GM23338 (cell line): Measurements from ENCODE around the gene MTERF2.

Experiments used
- CREB1 ChIP-seq: fragments of 250-450 bp; sonication (Bioruptor Pico); IDR thresholded peaks from 2 replicates; pipeline ENCODE4 v1.5.0; 2020; ENCODE audit warnings: low read depth, mild to moderate bottlenecking, moderate library complexity
- EZH2 ChIP-seq: fragments of 200-600 bp; sonication (generic); IDR thresholded peaks from one replicate; pipeline ENCODE4 v1.8.0; 2017; ENCODE audit warnings: antibody characterized with exemption, mild to moderate bottlenecking, low read depth; ENCODE audit not compliant: unreplicated experiment
- EZH2phosphoT487 ChIP-seq: fragments of 200-600 bp; sonication (generic); IDR thresholded peaks from one replicate; pipeline ENCODE4 v1.8.1; 2018; ENCODE audit warnings: antibody characterized with exemption; ENCODE audit not compliant: unreplicated experiment
- JUNB ChIP-seq: IDR thresholded peaks from one replicate; pipeline ENCODE4 v1.6.1; 2016; ENCODE audit warnings: antibody characterized with exemption; ENCODE audit not compliant: unreplicated experiment
- NANOG ChIP-seq: IDR thresholded peaks from 2 replicates; pipeline ENCODE4 v1.6.1; 2016; ENCODE audit warnings: antibody characterized with exemption, borderline replicate concordance
- POLR2AphosphoS5 ChIP-seq: IDR thresholded peaks from 2 replicates; pipeline ENCODE4 v1.6.1; 2016; ENCODE audit warnings: antibody characterized with exemption, low read depth
- ZNF114 ChIP-seq: fragments of 250-450 bp; sonication (Bioruptor Pico); IDR thresholded peaks from 2 replicates; pipeline ENCODE4 v1.5.0; 2020; ENCODE audit warnings: mild to moderate bottlenecking, moderate library complexity
- TF ChIP-seq, protein P1 (sequence below): IDR thresholded peaks from one replicate; pipeline ENCODE4 v1.6.1; 2018; ENCODE audit warnings: antibody characterized with exemption; ENCODE audit not compliant: unreplicated experiment
- TF ChIP-seq, protein P2 (sequence below): IDR thresholded peaks from 2 replicates; pipeline ENCODE4 v1.6.1; 2016; ENCODE audit warnings: antibody characterized with exemption
- TF ChIP-seq, protein P3 (sequence below), 2 experiments: fragments of 200-600 bp in 1 of 2; sonication (generic) in 1 of 2; conservative IDR thresholded peaks; 2 replicates each; pipeline versions ENCODE4 v1.5.1 to v1.6.1; 2016 to 2017; ENCODE audit warnings: antibody characterized with exemption in 2 of 2, low read depth in 2 of 2, mild to moderate bottlenecking in 2 of 2, moderate library complexity in 1 of 2

DNA sequence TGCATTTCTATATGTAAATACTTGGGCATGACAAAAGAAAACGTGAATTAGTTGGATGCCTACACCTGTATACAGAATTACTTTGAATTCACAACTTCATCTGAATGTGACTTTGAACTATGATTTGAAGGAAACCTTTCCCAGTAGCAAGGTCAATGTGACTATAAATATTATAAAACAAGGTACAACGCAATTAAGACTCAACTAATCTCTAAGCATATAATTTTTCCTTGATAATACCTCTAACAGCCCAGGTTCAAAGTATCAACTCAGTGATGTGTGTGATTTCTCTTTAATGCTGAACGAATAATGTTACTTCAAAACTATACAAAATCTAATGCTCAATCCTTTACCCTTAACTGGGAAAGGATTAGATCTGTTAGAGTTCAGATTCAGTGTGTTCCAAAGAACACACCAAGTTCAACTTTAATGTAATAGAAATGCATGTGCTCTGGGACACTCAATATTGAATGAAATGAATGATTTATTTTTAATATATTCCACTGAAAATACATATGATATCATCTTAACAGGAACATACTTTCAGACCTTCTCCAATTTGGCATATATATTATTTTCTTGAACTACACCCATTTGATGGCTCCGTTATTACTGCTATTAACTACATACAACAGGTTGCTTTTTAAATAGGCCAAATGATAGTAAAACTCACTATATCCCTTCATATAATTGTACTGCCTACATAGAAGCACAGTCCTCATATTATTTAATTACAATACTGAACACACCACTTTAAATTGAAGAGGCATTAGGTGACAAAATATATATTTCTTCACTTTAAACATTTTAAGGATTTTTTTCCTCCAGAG lies 40.1 kb upstream of the MTERF2 start:
- TF ChIP-seq EZH2 (no peak), CREB1 (CRISPR knock-in tag) (no peak), POLR2AphosphoS5 (no peak), NANOG (no peak), JUNB (no peak), EZH2phosphoT487 (no peak), ZNF114 (CRISPR knock-in tag) (no peak)
- TF ChIP-seq, protein P1, sequence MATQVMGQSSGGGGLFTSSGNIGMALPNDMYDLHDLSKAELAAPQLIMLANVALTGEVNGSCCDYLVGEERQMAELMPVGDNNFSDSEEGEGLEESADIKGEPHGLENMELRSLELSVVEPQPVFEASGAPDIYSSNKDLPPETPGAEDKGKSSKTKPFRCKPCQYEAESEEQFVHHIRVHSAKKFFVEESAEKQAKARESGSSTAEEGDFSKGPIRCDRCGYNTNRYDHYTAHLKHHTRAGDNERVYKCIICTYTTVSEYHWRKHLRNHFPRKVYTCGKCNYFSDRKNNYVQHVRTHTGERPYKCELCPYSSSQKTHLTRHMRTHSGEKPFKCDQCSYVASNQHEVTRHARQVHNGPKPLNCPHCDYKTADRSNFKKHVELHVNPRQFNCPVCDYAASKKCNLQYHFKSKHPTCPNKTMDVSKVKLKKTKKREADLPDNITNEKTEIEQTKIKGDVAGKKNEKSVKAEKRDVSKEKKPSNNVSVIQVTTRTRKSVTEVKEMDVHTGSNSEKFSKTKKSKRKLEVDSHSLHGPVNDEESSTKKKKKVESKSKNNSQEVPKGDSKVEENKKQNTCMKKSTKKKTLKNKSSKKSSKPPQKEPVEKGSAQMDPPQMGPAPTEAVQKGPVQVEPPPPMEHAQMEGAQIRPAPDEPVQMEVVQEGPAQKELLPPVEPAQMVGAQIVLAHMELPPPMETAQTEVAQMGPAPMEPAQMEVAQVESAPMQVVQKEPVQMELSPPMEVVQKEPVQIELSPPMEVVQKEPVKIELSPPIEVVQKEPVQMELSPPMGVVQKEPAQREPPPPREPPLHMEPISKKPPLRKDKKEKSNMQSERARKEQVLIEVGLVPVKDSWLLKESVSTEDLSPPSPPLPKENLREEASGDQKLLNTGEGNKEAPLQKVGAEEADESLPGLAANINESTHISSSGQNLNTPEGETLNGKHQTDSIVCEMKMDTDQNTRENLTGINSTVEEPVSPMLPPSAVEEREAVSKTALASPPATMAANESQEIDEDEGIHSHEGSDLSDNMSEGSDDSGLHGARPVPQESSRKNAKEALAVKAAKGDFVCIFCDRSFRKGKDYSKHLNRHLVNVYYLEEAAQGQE, result no peak
- TF ChIP-seq, protein P2, sequence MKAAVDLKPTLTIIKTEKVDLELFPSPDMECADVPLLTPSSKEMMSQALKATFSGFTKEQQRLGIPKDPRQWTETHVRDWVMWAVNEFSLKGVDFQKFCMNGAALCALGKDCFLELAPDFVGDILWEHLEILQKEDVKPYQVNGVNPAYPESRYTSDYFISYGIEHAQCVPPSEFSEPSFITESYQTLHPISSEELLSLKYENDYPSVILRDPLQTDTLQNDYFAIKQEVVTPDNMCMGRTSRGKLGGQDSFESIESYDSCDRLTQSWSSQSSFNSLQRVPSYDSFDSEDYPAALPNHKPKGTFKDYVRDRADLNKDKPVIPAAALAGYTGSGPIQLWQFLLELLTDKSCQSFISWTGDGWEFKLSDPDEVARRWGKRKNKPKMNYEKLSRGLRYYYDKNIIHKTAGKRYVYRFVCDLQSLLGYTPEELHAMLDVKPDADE, result no peak
- TF ChIP-seq, protein P3, sequence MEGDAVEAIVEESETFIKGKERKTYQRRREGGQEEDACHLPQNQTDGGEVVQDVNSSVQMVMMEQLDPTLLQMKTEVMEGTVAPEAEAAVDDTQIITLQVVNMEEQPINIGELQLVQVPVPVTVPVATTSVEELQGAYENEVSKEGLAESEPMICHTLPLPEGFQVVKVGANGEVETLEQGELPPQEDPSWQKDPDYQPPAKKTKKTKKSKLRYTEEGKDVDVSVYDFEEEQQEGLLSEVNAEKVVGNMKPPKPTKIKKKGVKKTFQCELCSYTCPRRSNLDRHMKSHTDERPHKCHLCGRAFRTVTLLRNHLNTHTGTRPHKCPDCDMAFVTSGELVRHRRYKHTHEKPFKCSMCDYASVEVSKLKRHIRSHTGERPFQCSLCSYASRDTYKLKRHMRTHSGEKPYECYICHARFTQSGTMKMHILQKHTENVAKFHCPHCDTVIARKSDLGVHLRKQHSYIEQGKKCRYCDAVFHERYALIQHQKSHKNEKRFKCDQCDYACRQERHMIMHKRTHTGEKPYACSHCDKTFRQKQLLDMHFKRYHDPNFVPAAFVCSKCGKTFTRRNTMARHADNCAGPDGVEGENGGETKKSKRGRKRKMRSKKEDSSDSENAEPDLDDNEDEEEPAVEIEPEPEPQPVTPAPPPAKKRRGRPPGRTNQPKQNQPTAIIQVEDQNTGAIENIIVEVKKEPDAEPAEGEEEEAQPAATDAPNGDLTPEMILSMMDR (conservative IDR thresholded peaks at IDR 0.05; ENCODE audit: low read depth in 2 of 2), result no peak
